HCT116 (cell line): ENCODE results near the gene FSD2. TPM values are rescaled to one million over a fixed set of nuclear protein-coding genes. Genes with fewer than 3 reads are reported as not detected.

ENCODE experiments used
- ATAC-seq: fragments of 200-7000 bp; cut with Tn5 transposase; 2 replicates; pipeline ENCODE4 v1.9.1; 2020; ENCODE audit warnings: mild to moderate bottlenecking, moderate library complexity
- BruUV-seq: library from RNA; stranded (reverse); fragments of 400-500 nt; replicated peaks from 2 replicates; lab custom pipeline; 2021; lab: Mats Ljungman, UMichigan
- CTCF ChIA-PET: fragments of 300-600 bp; sonication (Branson Sonifier 250); formaldehyde crosslinking; loops from one replicate; lab custom pipeline; 2021; ENCODE audit warnings: antibody characterized with exemption; lab: Charles Lee
- POLR2A ChIA-PET: fragments of 300-600, 350-600 bp; sonication (Branson Sonifier 250); formaldehyde crosslinking; loops from one replicate; lab custom pipeline; 2021; ENCODE audit warnings: antibody characterized with exemption; lab: Charles Lee
- RAD21 ChIA-PET, 2 experiments: fragments of 300-600 bp; sonication (Branson Sonifier 250); formaldehyde crosslinking; loops; one replicate each; lab custom pipeline; 2023; ENCODE audit warnings: low total read pairs in 2 of 2; ENCODE audit not compliant: uncharacterized antibody in 2 of 2, unreplicated experiment in 2 of 2, low non-redundant PET in 1 of 2; lab: Charles Lee
- DNase-seq: peaks from one replicate; pipeline ENCODE4 v3.0.0-alpha.2; 2010; ENCODE audit warnings: low read depth, low spot score
- H2AFZ ChIP-seq: fragments of 200-600 bp; shearing (Covaris generic), sonication (generic); 2 replicates; pipeline ENCODE4 v1.6.1; 2017; ENCODE audit warnings: low read depth, mixed run types, mixed read lengths, antibody characterized with exemption, low read length; ENCODE audit not compliant: poor library complexity, severe bottlenecking
- H3K27ac ChIP-seq: 2 replicates; pipeline ENCODE4 v1.5.1; 2012; ENCODE audit warnings: low read depth, low read length
- H3K27me3 ChIP-seq: fragments of 200-600 bp; sonication (generic); 2 replicates; pipeline ENCODE4 v1.6.1; 2016; ENCODE audit warnings: mixed run types, low read length, mixed read lengths; ENCODE audit not compliant: insufficient read depth
- H3K36me3 ChIP-seq, 2 experiments: fragments of 200-500 bp in 1 of 2; fragments of 200-600 bp in 1 of 2; sonication (Bioruptor generic) in 1 of 2; sonication (generic) in 1 of 2; 2 replicates each; pipeline versions ENCODE4 v1.5.1 to v1.6.1; 2014 to 2016; ENCODE audit warnings: low read length in 2 of 2, inconsistent platforms in 1 of 2, mixed read lengths in 1 of 2, mixed run types in 1 of 2; ENCODE audit not compliant: insufficient read depth in 2 of 2, control insufficient read depth in 1 of 2
- H3K4me1 ChIP-seq, 2 experiments: fragments of 200-600 bp in 1 of 2; sonication (generic) in 1 of 2; 2 replicates each; pipeline versions ENCODE4 v1.5.1 to v1.6.1; 2012 to 2017; ENCODE audit warnings: low read length in 2 of 2, inconsistent platforms in 1 of 2, mild to moderate bottlenecking in 1 of 2, mixed read lengths in 1 of 2, mixed run types in 1 of 2, moderate library complexity in 1 of 2; ENCODE audit not compliant: insufficient read depth in 2 of 2, control insufficient read depth in 1 of 2
- H3K4me2 ChIP-seq: fragments of 200-600 bp; sonication (generic); 2 replicates; pipeline ENCODE4 v1.6.1; 2017; ENCODE audit warnings: mixed run types, low read length, mixed read lengths
- H3K4me3 ChIP-seq, 2 experiments: fragments of 200-600 bp in 1 of 2; sonication (generic) in 1 of 2; replicated peaks in 1 of 2; 2 replicates each; pipeline ENCODE4 v1.5.1; 2011 to 2016; ENCODE audit warnings: low read length in 2 of 2, control low read depth in 1 of 2, low read depth in 1 of 2, mild to moderate bottlenecking in 1 of 2, mixed read lengths in 1 of 2, mixed run types in 1 of 2
- H3K79me2 ChIP-seq: fragments of 200-600 bp; sonication (generic); 2 replicates; pipeline ENCODE4 v1.6.1; 2017; ENCODE audit warnings: mild to moderate bottlenecking, mixed run types, low read length, moderate library complexity, mixed read lengths; ENCODE audit not compliant: insufficient read depth
- H3K9ac ChIP-seq: fragments of 200-600 bp; sonication (generic); 2 replicates; pipeline ENCODE4 v1.6.1; 2016; ENCODE audit warnings: low read length, mixed read lengths
- H3K9me2 ChIP-seq: fragments of 200-600 bp; sonication (generic), shearing (Covaris generic); 2 replicates; pipeline ENCODE4 v1.6.1; 2017; ENCODE audit warnings: mixed run types, mild to moderate bottlenecking, moderate library complexity; ENCODE audit not compliant: insufficient read depth
- H3K9me3 ChIP-seq, 2 experiments: fragments of 200-500 bp in 1 of 2; fragments of 200-600 bp in 1 of 2; sonication (Bioruptor generic) in 1 of 2; sonication (generic) in 1 of 2; 2 replicates each; pipeline ENCODE4 v1.6.1; 2014 to 2017; ENCODE audit warnings: low read length in 2 of 2, mixed read lengths in 2 of 2, inconsistent platforms in 1 of 2, low read depth in 1 of 2, mild to moderate bottlenecking in 1 of 2, mixed run types in 1 of 2, moderate library complexity in 1 of 2; ENCODE audit not compliant: control insufficient read depth in 1 of 2, insufficient read depth in 1 of 2
- H4K20me1 ChIP-seq: fragments of 200-600 bp; sonication (generic), shearing (Covaris generic); 2 replicates; pipeline ENCODE4 v1.6.1; 2017; ENCODE audit warnings: mixed run types, mild to moderate bottlenecking, moderate library complexity; ENCODE audit not compliant: insufficient read depth
- CTCF ChIP-seq, 3 experiments: fragments of 200-600 bp in 1 of 3; sonication (generic) in 1 of 3; IDR thresholded peaks in 2 of 3; conservative IDR thresholded peaks in 1 of 3; 2 replicates each; pipeline ENCODE4 v1.5.1; 2012 to 2017; ENCODE audit warnings: low read depth in 2 of 3, low read length in 2 of 3, antibody characterized with exemption in 1 of 3, borderline replicate concordance in 1 of 3, control low read depth in 1 of 3, mild to moderate bottlenecking in 1 of 3, mixed read lengths in 1 of 3, mixed run types in 1 of 3, moderate library complexity in 1 of 3; ENCODE audit not compliant: insufficient read depth in 1 of 3
- EZH2phosphoT487 ChIP-seq: fragments of 200-600 bp; IDR thresholded peaks from 2 replicates; pipeline ENCODE4 v1.6.1; 2018; ENCODE audit warnings: antibody characterized with exemption, borderline replicate concordance
- MAX ChIP-seq: IDR thresholded peaks from 2 replicates; pipeline ENCODE4 v1.6.1; 2012
- POLR2AphosphoS5 ChIP-seq: IDR thresholded peaks from 2 replicates; pipeline ENCODE4 v1.6.1; 2011; ENCODE audit warnings: mild to moderate bottlenecking, low read depth, low read length, moderate library complexity
- RAD21 ChIP-seq: IDR thresholded peaks from 2 replicates; pipeline ENCODE4 v1.6.1; 2012; ENCODE audit warnings: low read depth, mild to moderate bottlenecking
- intact Hi-C: fragments of 100-400 bp; cut with micrococcal nuclease; formaldehyde crosslinking; loops from 2 replicates; pipeline ENCODE4 v1.10.0; 2022
- total RNA-seq: library from RNA; stranded (reverse); gene quantifications from one replicate; pipeline ENCODE4 v1.2.1, GENCODE V29; 2021; ENCODE audit not compliant: unreplicated experiment

The FSD2 gene
- total RNA-seq, 1 experiment from 2014 or later = not detected

- Histone ChIP-seq H3K9me3 (no peaks in the 10 kb centered on the region), H3K9ac (peak overlapping the region; percentile 30; the same call in 1 of the 2 replicates), H3K4me2 (peak overlapping the region; percentile 60), H4K20me1 (no peaks in the 10 kb centered on the region), H3K36me3 (no peaks in the 10 kb centered on the region), H2AFZ (peak overlapping the region; percentile 89), H3K27me3 (no peaks in the 10 kb centered on the region), H3K4me3 (peak overlapping the region in 1 of 2 experiments; percentile 22; a peak in 1 of 4 replicates), H3K4me1 (peaks cover 3 to 19% of the 10 kb centered on the region in 2 experiments; a peak in 3 of 4 replicates), H3K79me2 (no peaks in the 10 kb centered on the region), H3K9me2 (no peaks in the 10 kb centered on the region), H3K27ac (peak overlapping the region; percentile 7; the same call in 1 of the 2 replicates)
- RAD21 ChIA-PET = interaction anchor here in 1 of 2 experiments (0.6 kb wide), 1 partner anchor 81 kb away, joined by 3 read pairs; no protein-coding TSS in a partner anchor
- intact Hi-C loops = loop anchor here (2.0 to 5.0 kb wide), 3 partner anchors 137 to 531 kb away; partner anchors contain the start of gene RAMAC
- DNase-seq (peak; percentile 84), ATAC-seq (peak; percentile 98)
- CTCF ChIA-PET = interaction anchor here (0.6 to 1.4 kb wide), 19 partner anchors 8 to 309 kb away, joined by 3 to 10 read pairs (median 5); partner anchors contain the start of genes C15orf40, RAMAC and RPS17
- POLR2A ChIA-PET = interaction anchor here (0.7 to 1.9 kb wide), 3 partner anchors 99 to 309 kb away, joined by 3 to 5 read pairs (median 3); partner anchors contain the start of genes C15orf40 and RPS17
- no TSS peak for BruUV-seq
- TF ChIP-seq MAX (peak; percentile 15; the same call in 1 of the 2 replicates), CTCF (IDR thresholded peaks at IDR 0.05 in 2 of 3, conservative IDR thresholded peaks at IDR 0.05 in 1 of 3; ENCODE audit: borderline replicate concordance in 1 of 3, insufficient read depth in 1 of 3, low read depth in 2 of 3, low read length in 2 of 3) (peak; percentile 66 to 89 (median 88)), RAD21 (peak; percentile 87), POLR2AphosphoS5 (peak; percentile 48), EZH2phosphoT487 (no peak)
These were observed 44.0 kb upstream of the FSD2 start for GRCh38 chr15:82849556-82850512.
